ENCODE results near the gene POC1A.

Gene POC1A

GRCh38 chr3:52070724-52071621 is 83.2 kb downstream of the POC1A start:
- in situ Hi-C loops (cut with MboI; ENCODE audit: low sequenced_read_pairs): no loop called here

- in situ Hi-C loops (cut with MboI; ENCODE audit: low sequenced_read_pairs): no loop called here
Measured at GRCh38 chr3:52069855-52070254, 84.4 kb downstream of the POC1A start.

- in situ Hi-C loops (cut with MboI; ENCODE audit: low sequenced_read_pairs): no loop called here
Measured at GRCh38 chr3:52069135-52069534, 85.1 kb downstream of the POC1A start.

GRCh38 chr3:52068730-52069129 is 85.5 kb downstream of the POC1A start:
- in situ Hi-C loops (cut with MboI; ENCODE audit: low sequenced_read_pairs): no loop called here

- in situ Hi-C loops (cut with MboI; ENCODE audit: low sequenced_read_pairs): no loop called here
Measured at GRCh38 chr3:52068055-52068571, 86.1 kb downstream of the POC1A start.

- in situ Hi-C loops (cut with MboI; ENCODE audit: low sequenced_read_pairs): no loop called here
Measured at GRCh38 chr3:52067526-52067925, 86.7 kb downstream of the POC1A start.

- in situ Hi-C loops (cut with MboI; ENCODE audit: low sequenced_read_pairs): no loop called here
Measured at GRCh38 chr3:52067046-52067445, 87.2 kb downstream of the POC1A start.

GRCh38 chr3:52065264-52065756 is 88.9 kb downstream of the POC1A start:
- in situ Hi-C loops (cut with MboI; ENCODE audit: low sequenced_read_pairs): no loop called here

GRCh38 chr3:52064561-52064960 is 89.7 kb downstream of the POC1A start:
- in situ Hi-C loops (cut with MboI; ENCODE audit: low sequenced_read_pairs): no loop called here

GRCh38 chr3:52063026-52063723 is 91.0 kb downstream of the POC1A start:
- in situ Hi-C loops (cut with MboI; ENCODE audit: low sequenced_read_pairs): no loop called here

- in situ Hi-C loops (cut with MboI; ENCODE audit: low sequenced_read_pairs): no loop called here
Measured at GRCh38 chr3:52062505-52062904, 91.7 kb downstream of the POC1A start.

- in situ Hi-C loops (cut with MboI; ENCODE audit: low sequenced_read_pairs): no loop called here
Measured at GRCh38 chr3:52061121-52061910, 92.9 kb downstream of the POC1A start.

- in situ Hi-C loops (cut with MboI; ENCODE audit: low sequenced_read_pairs): no loop called here
Measured at GRCh38 chr3:52059781-52060180, 94.4 kb downstream of the POC1A start.

GRCh38 chr3:52057812-52058495 is 96.3 kb downstream of the POC1A start:
- in situ Hi-C loops (cut with MboI; ENCODE audit: low sequenced_read_pairs): no loop called here

- in situ Hi-C loops (cut with MboI; ENCODE audit: low sequenced_read_pairs): no loop called here
Measured at GRCh38 chr3:52056968-52057811, 97.0 kb downstream of the POC1A start.

GRCh38 chr3:52056521-52056967 is 97.7 kb downstream of the POC1A start, which contains the start of gene DUSP7:
TSS of gene DUSP7 (minus strand) at chr3:52056571. CDS start at chr3:52056366, 205 bp downstream.
- in situ Hi-C loops (cut with MboI; ENCODE audit: low sequenced_read_pairs): no loop called here

GRCh38 chr3:52055537-52056351 is 98.5 kb downstream of the POC1A start:
- in situ Hi-C loops (cut with MboI; ENCODE audit: low sequenced_read_pairs): no loop called here

All from HL-60/S4 (cell line).